Glomerular visceral epithelial cell (primary cell): ENCODE measurements around the gene SAG.
A peak's percentile ranks its signal among the peaks of the same experiment; 100 is the strongest.
"Not testable (repeated sequence)": the region's sequence is repeated elsewhere in the genome, so short reads cannot be mapped to it uniquely, and the experiment has no call there.

Experiments
- DNase-seq: peaks from one replicate; pipeline ENCODE4 v3.0.0-alpha.2; 2016; ENCODE audit errors: extremely low spot score

Gene SAG

GRCh38 chr2:233329489-233330135, 22.0 kb downstream of the SAG start:
- peak; percentile 66 for DNase-seq

- DNase-seq = no peak
Measured at GRCh38 chr2:233331536-233331935, 23.9 kb downstream of the SAG start.

GRCh38 chr2:233332125-233332524, 24.5 kb downstream of the SAG start:
- no peak for DNase-seq

- no peak for DNase-seq
Measured at GRCh38 chr2:233334915-233335314, 27.3 kb downstream of the SAG start.

GRCh38 chr2:233336091-233336490, 28.5 kb downstream of the SAG start:
- not testable (repeated sequence) for DNase-seq

- no peak for DNase-seq
Measured at GRCh38 chr2:233336541-233336940, 28.9 kb downstream of the SAG start.

- DNase-seq = no peak
Measured at GRCh38 chr2:233338046-233338445, 30.4 kb downstream of the SAG start.

- DNase-seq = no peak
Measured at GRCh38 chr2:233338812-233339368, 31.3 kb downstream of the SAG start.

GRCh38 chr2:233339427-233339826, 31.8 kb downstream of the SAG start:
- no peak for DNase-seq

- DNase-seq = no peak
Measured at GRCh38 chr2:233341296-233341695, 33.7 kb downstream of the SAG start.

GRCh38 chr2:233342301-233342700, 34.7 kb downstream of the SAG start:
- no peak for DNase-seq

- no peak for DNase-seq
Measured at GRCh38 chr2:233343171-233343705, 35.6 kb downstream of the SAG start.

GRCh38 chr2:233346376-233346775, 38.8 kb downstream of the SAG start:
- no peak for DNase-seq

- DNase-seq = no peak
Measured at GRCh38 chr2:233346930-233347329, 39.3 kb downstream of the SAG start.

GRCh38 chr2:233349005-233349998, 41.7 kb downstream of the SAG start:
- no peak for DNase-seq

- DNase-seq = peak; percentile 94
Measured at GRCh38 chr2:233350708-233351107, 43.1 kb downstream of the SAG start.

- peak; percentile 12 for DNase-seq
Measured at GRCh38 chr2:233351423-233351822, 43.8 kb downstream of the SAG start.

GRCh38 chr2:233352141-233352842, 44.7 kb downstream of the SAG start:
- no peak for DNase-seq

GRCh38 chr2:233353101-233353768, 45.6 kb downstream of the SAG start:
- DNase-seq = no peak

- peak; percentile 78 for DNase-seq
Measured at GRCh38 chr2:233353769-233354499, 46.3 kb downstream of the SAG start, which contains the start of gene DGKD. Gene DGKD, plus strand, starts transcription at chr2:233354494. Its CDS starts 25 bp downstream, at chr2:233354519.
